Body of pancreas (tissue), 4 donors: Measurements from ENCODE around the gene PTGFRN. TPM values are rescaled to one million over a fixed set of nuclear protein-coding genes. Genes with fewer than 3 reads are reported as not detected.

Experiments
- ATAC-seq: fragments of 150-250 bp; one replicate; pipeline ENCODE4 v1.9.1; 2016
- DNase-seq, 4 donors: peaks; one replicate each; pipeline ENCODE4 v3.0.0-alpha.2; 2019
- H3K27ac ChIP-seq, 4 donors: fragments of 200-600 bp; sonication (generic); 1 replicate in 3 of 4; 2 replicates in 1 of 4; pipeline versions ENCODE4 v1.5.1 to v1.6.1; 2016 to 2019; ENCODE audit warnings: mild to moderate bottlenecking in 1 of 4, mixed read lengths in 1 of 4, moderate library complexity in 1 of 4
- H3K27me3 ChIP-seq, 2 donors: fragments of 200-600 bp; sonication (generic); one replicate each; pipeline ENCODE4 v1.6.0; 2016; ENCODE audit warnings: mild to moderate bottlenecking in 1 of 2
- H3K36me3 ChIP-seq, 2 donors: fragments of 200-600 bp; sonication (generic); replicated peaks in 1 of 2; 2 replicates each; pipeline ENCODE4 v1.5.1; 2016; ENCODE audit warnings: low read depth in 2 of 2; ENCODE audit not compliant: insufficient read depth in 1 of 2
- H3K4me1 ChIP-seq: fragments of 200-600 bp; sonication (generic); one replicate; pipeline ENCODE4 v1.6.0; 2016
- H3K4me3 ChIP-seq, 2 donors: fragments of 200-600 bp; sonication (generic); 1 replicate in 1 of 2; 2 replicates in 1 of 2; pipeline ENCODE4 v1.5.1; 2016 to 2019
- H3K9me3 ChIP-seq, 3 donors: fragments of 200-600 bp; sonication (generic); 1 replicate in 2 of 3; 2 replicates in 1 of 3; pipeline ENCODE4 v1.5.1; 2016
- CTCF ChIP-seq, 7 experiments: fragments of 450-650 bp in 4 of 7; fragments of 200-600 bp in 3 of 7; sonication (generic) in 3 of 7; IDR thresholded peaks; one replicate each; pipeline ENCODE4 v1.5.1; 2016 to 2019; ENCODE audit warnings: antibody characterized with exemption in 7 of 7
- POLR2A ChIP-seq, 3 donors: fragments of 450-650 bp; IDR thresholded peaks; one replicate each; pipeline ENCODE4 v1.6.1; 2016; ENCODE audit warnings: antibody characterized with exemption in 3 of 3, mild to moderate bottlenecking in 2 of 3
- WGBS, 2 donors: methylation state at CpG; one replicate each; pipeline ENCODE4 v1.1.5; 2017; 5-methylcytosine and 5-hydroxymethylcytosine counted together
- intact Hi-C: fragments of 100-400 bp; cut with DNase I; formaldehyde crosslinking; loops from one replicate; pipeline ENCODE4 v1.15.1; 2023
- total RNA-seq, 2 donors: library from RNA; depleted of rRNA; stranded (reverse); fragments of >200 nt; gene quantifications; one replicate each; pipeline ENCODE4 v1.1.0, GENCODE V29; 2016

The PTGFRN gene
- total RNA-seq, 2 donors from 2014 or later, result 35.0 to 76.8 TPM

- WGBS, 2 donors, result 32 to 36% methylated on average over 5 of the region's 5 CpGs
- no peaks in the 10 kb centered on the region for H3K27me3 ChIP-seq
- TF ChIP-seq POLR2A (IDR thresholded peaks at IDR 0.05), result no peak
- no peak for TF ChIP-seq CTCF (IDR thresholded peaks at IDR 0.05)
- H3K36me3 ChIP-seq, result no peaks in the 10 kb centered on the region
- H3K4me3 ChIP-seq, result no peak overlapping the region
- peak overlapping the region; percentile 51 to 91 (median 82) for H3K27ac ChIP-seq
- peaks cover 75% of the 10 kb centered on the region for H3K4me1 ChIP-seq
- intact Hi-C loops, result no loop called here
- DNase-seq, result peak; percentile 50 to 71 (median 64)
- ATAC-seq, result no peak
- H3K9me3 ChIP-seq, result no peaks in the 10 kb centered on the region
These were observed 28.8 kb upstream of the PTGFRN start for GRCh38 chr1:116880917-116881316.

- DNase-seq (peak; percentile 73 to 93 (median 79)), ATAC-seq (peak; percentile 81)
- Histone ChIP-seq H3K36me3 (no peaks in the 10 kb centered on the region), H3K27me3 (no peaks in the 10 kb centered on the region), H3K4me1 (peaks cover 75% of the 10 kb centered on the region), H3K4me3 (no peak overlapping the region), H3K27ac (peak overlapping the region; percentile 74 to 91 (median 88)), H3K9me3 (no peaks in the 10 kb centered on the region)
- TF ChIP-seq POLR2A (IDR thresholded peaks at IDR 0.05) (peak in 2 of 3 donors; percentile 58 to 59), CTCF (IDR thresholded peaks at IDR 0.05) (peak; percentile 13 to 71 (median 52))
- 22 to 28% methylated on average over 9 of the region's 9 CpGs for WGBS, 2 donors
- intact Hi-C loops, result no loop called here
These were observed 27.7 kb upstream of the PTGFRN start for GRCh38 chr1:116881879-116882520.

- intact Hi-C loops, result no loop called here
- H3K36me3 ChIP-seq, result no peaks in the 10 kb centered on the region
These were observed 26.9 kb upstream of the PTGFRN start for GRCh38 chr1:116882866-116883265.

GRCh38 chr1:116886291-116886878 is 23.3 kb upstream of the PTGFRN start:
- intact Hi-C loops, result no loop called here
- no peaks in the 10 kb centered on the region for H3K27me3 ChIP-seq
- DNase-seq (no peak), ATAC-seq (no peak)
- no peak overlapping the region for H3K27ac ChIP-seq
- WGBS, 2 donors, result 94% methylated on average over 1 of the region's 1 CpG
- no peak overlapping the region for H3K4me3 ChIP-seq
- no peaks in the 10 kb centered on the region for H3K9me3 ChIP-seq
- peaks cover 32% of the 10 kb centered on the region for H3K4me1 ChIP-seq
- H3K36me3 ChIP-seq, result no peaks in the 10 kb centered on the region
- no peak for TF ChIP-seq CTCF (IDR thresholded peaks at IDR 0.05)
- TF ChIP-seq POLR2A (IDR thresholded peaks at IDR 0.05), result no peak

More at GRCh38 chr1:116882866-116883265, 26.9 kb upstream of the PTGFRN start:
- Histone ChIP-seq H3K27ac (peak overlapping the region; percentile 74 to 91 (median 88)), H3K27me3 (no peaks in the 10 kb centered on the region), H3K4me3 (no peak overlapping the region), H3K4me1 (peaks cover 67% of the 10 kb centered on the region), H3K9me3 (no peaks in the 10 kb centered on the region)
- DNase-seq (peak in 3 of 4 donors; percentile 31 to 56 (median 32)), ATAC-seq (no peak)
- 44 to 80% methylated on average over 4 of the region's 4 CpGs for WGBS, 2 donors
- TF ChIP-seq POLR2A (IDR thresholded peaks at IDR 0.05) (no peak), CTCF (IDR thresholded peaks at IDR 0.05) (no peak)
